H1 (cell line): ENCODE results near the gene CRYGS. TPM values are rescaled to one million over a fixed set of nuclear protein-coding genes. Genes with fewer than 3 reads are reported as not detected.

ENCODE experiments used
- CTCF ChIA-PET: fragments of 300-600 bp; sonication (Branson Sonifier 250); formaldehyde crosslinking; loops from one replicate; lab custom pipeline; 2021; ENCODE audit not compliant: partially characterized antibody; lab: Charles Lee
- POLR2A ChIA-PET: fragments of 300-600 bp; sonication (Branson Sonifier 250); formaldehyde crosslinking; loops from one replicate; lab custom pipeline; 2021; ENCODE audit warnings: inconsistent platforms; ENCODE audit not compliant: partially characterized antibody; lab: Charles Lee
- DNase-seq, 2 experiments: peaks; one replicate each; pipeline versions ENCODE4 v3.0.0 to v3.0.0-alpha.2; 2010 to 2022; ENCODE audit warnings: low spot score in 2 of 2, low read depth in 1 of 2, mixed read lengths in 1 of 2
- FAIRE-seq: peaks from 2 replicates; lab custom pipeline; 2011; peaks lifted over from hg19 to GRCh38; lab: Jason Lieb, UNC
- H2AFZ ChIP-seq: 2 replicates; pipeline ENCODE4 v1.8.1; 2012; ENCODE audit warnings: low read length, inconsistent platforms
- H2AK5ac ChIP-seq: 2 replicates; pipeline ENCODE4 v1.6.1; 2013; ENCODE audit warnings: low read depth, low read length
- H2BK120ac ChIP-seq: replicated peaks from 2 replicates; pipeline ENCODE3; 2013; ENCODE audit warnings: low read depth, low read length, inconsistent platforms
- H2BK12ac ChIP-seq: 2 replicates; pipeline ENCODE4 v1.6.1; 2013; ENCODE audit warnings: low read depth, low read length
- H2BK15ac ChIP-seq: 2 replicates; pipeline ENCODE4 v1.6.1; 2013; ENCODE audit warnings: low read length
- H2BK20ac ChIP-seq: 2 replicates; pipeline ENCODE4 v1.6.1; 2013; ENCODE audit warnings: low read length
- H2BK5ac ChIP-seq: 2 replicates; pipeline ENCODE4 v1.6.1; 2013; ENCODE audit warnings: low read depth, low read length
- H3K14ac ChIP-seq: 2 replicates; pipeline ENCODE4 v1.6.1; 2013; ENCODE audit warnings: inconsistent platforms; ENCODE audit not compliant: insufficient read length
- H3K18ac ChIP-seq: 2 replicates; pipeline ENCODE4 v1.6.1; 2013; ENCODE audit warnings: low read length; ENCODE audit errors: extremely low read depth
- H3K23ac ChIP-seq: 2 replicates; pipeline ENCODE4 v1.6.1; 2013; ENCODE audit warnings: inconsistent platforms; ENCODE audit not compliant: insufficient read length
- H3K23me2 ChIP-seq: 2 replicates; pipeline ENCODE4 v1.6.1; 2013; ENCODE audit warnings: low read depth, low read length
- H3K27ac ChIP-seq: 2 replicates; pipeline ENCODE4 v1.6.1; 2011; ENCODE audit warnings: low read depth, low read length, inconsistent platforms
- H3K27me3 ChIP-seq, 4 experiments: replicated peaks in 1 of 4; 1 replicate in 1 of 4; 2 replicates in 3 of 4; pipeline versions ENCODE4 v1.6.1 to v1.8.1; 2011 to 2013; ENCODE audit warnings: low read length in 3 of 4, mild to moderate bottlenecking in 3 of 4, inconsistent platforms in 2 of 4, mixed read lengths in 2 of 4, moderate library complexity in 1 of 4; ENCODE audit not compliant: control insufficient read depth in 3 of 4, insufficient read depth in 3 of 4; ENCODE audit errors: extremely low read depth in 1 of 4
- H3K36me3 ChIP-seq, 4 experiments: 2 replicates each; pipeline versions ENCODE4 v1.6.1 to v1.8.1; 2011 to 2013; ENCODE audit warnings: mild to moderate bottlenecking in 4 of 4, low read length in 3 of 4, moderate library complexity in 2 of 4, control low read depth in 1 of 4, inconsistent platforms in 1 of 4; ENCODE audit not compliant: insufficient read depth in 4 of 4, control insufficient read depth in 2 of 4
- H3K4ac ChIP-seq: replicated peaks from 2 replicates; pipeline ENCODE3; 2013; ENCODE audit warnings: low read length, low read depth, mixed read lengths, inconsistent platforms; ENCODE audit not compliant: insufficient read length
- H3K4me1 ChIP-seq, 4 experiments: replicated peaks in 1 of 4; 1 replicate in 1 of 4; 2 replicates in 3 of 4; pipeline versions ENCODE4 v1.6.1 to v1.8.1; 2011 to 2013; ENCODE audit warnings: low read length in 3 of 4, inconsistent platforms in 2 of 4, mixed read lengths in 1 of 4; ENCODE audit not compliant: insufficient read depth in 4 of 4, control insufficient read depth in 3 of 4
- H3K4me2 ChIP-seq, 2 experiments: 2 replicates each; pipeline versions ENCODE4 v1.6.1 to v1.8.1; 2011 to 2013; ENCODE audit warnings: low read depth in 2 of 2, low read length in 2 of 2, control low read depth in 1 of 2, inconsistent platforms in 1 of 2, mild to moderate bottlenecking in 1 of 2; ENCODE audit not compliant: insufficient read depth in 1 of 2
- H3K4me3 ChIP-seq, 4 experiments: fragments of 200-600, 300-600 bp in 1 of 4; sonication (generic), shearing (Covaris generic), sonication (Bioruptor Twin) in 1 of 4; 2 replicates each; pipeline versions ENCODE4 v1.5.1 to v1.8.1; 2011 to 2016; ENCODE audit warnings: low read length in 4 of 4, low read depth in 3 of 4, control low read depth in 2 of 4, inconsistent platforms in 2 of 4, mild to moderate bottlenecking in 2 of 4, mixed read lengths in 1 of 4, moderate library complexity in 1 of 4; ENCODE audit not compliant: insufficient read depth in 2 of 4; ENCODE audit errors: extremely low read depth in 1 of 4
- H3K56ac ChIP-seq: replicated peaks from 2 replicates; pipeline ENCODE3; 2013; ENCODE audit warnings: low read depth, mild to moderate bottlenecking, mixed read lengths, low read length, inconsistent platforms; ENCODE audit not compliant: insufficient read length
- H3K79me1 ChIP-seq: 2 replicates; pipeline ENCODE4 v1.6.1; 2013; ENCODE audit warnings: low read depth, low read length, control low read depth
- H3K79me2 ChIP-seq, 2 experiments: 2 replicates each; pipeline versions ENCODE4 v1.6.1 to v1.8.1; 2012 to 2013; ENCODE audit warnings: low read length in 2 of 2, mild to moderate bottlenecking in 2 of 2, inconsistent platforms in 1 of 2; ENCODE audit not compliant: insufficient read depth in 2 of 2, control insufficient read depth in 1 of 2
- H3K9ac ChIP-seq, 4 experiments: replicated peaks in 1 of 4; 1 replicate in 1 of 4; 2 replicates in 3 of 4; pipeline versions ENCODE4 v1.6.1 to v1.8.1; 2011 to 2013; ENCODE audit warnings: low read depth in 3 of 4, low read length in 3 of 4, control low read depth in 2 of 4, mild to moderate bottlenecking in 2 of 4, moderate library complexity in 2 of 4, inconsistent platforms in 1 of 4; ENCODE audit errors: extremely low read depth in 1 of 4
- H3K9me3 ChIP-seq, 2 experiments: 2 replicates each; pipeline versions ENCODE4 v1.6.1 to v1.8.1; 2012 to 2013; ENCODE audit warnings: mild to moderate bottlenecking in 2 of 2, moderate library complexity in 2 of 2, control low read depth in 1 of 2, inconsistent platforms in 1 of 2, low read depth in 1 of 2, low read length in 1 of 2, mixed read lengths in 1 of 2; ENCODE audit not compliant: insufficient read depth in 2 of 2
- H4K20me1 ChIP-seq, 2 experiments: replicated peaks in 1 of 2; 2 replicates each; pipeline versions ENCODE3 to v1.8.1; 2011 to 2013; ENCODE audit warnings: inconsistent platforms in 2 of 2, low read length in 2 of 2, mild to moderate bottlenecking in 1 of 2; ENCODE audit not compliant: insufficient read depth in 2 of 2, control insufficient read depth in 1 of 2
- H4K5ac ChIP-seq: 2 replicates; pipeline ENCODE4 v1.6.1; 2013; ENCODE audit warnings: low read length, low read depth, mixed read lengths, inconsistent platforms; ENCODE audit not compliant: insufficient read length
- H4K8ac ChIP-seq: 2 replicates; pipeline ENCODE4 v1.8.0; 2013; ENCODE audit warnings: mild to moderate bottlenecking, moderate library complexity, low read length, inconsistent platforms; ENCODE audit not compliant: insufficient read depth; ENCODE audit errors: extremely low read depth
- H4K91ac ChIP-seq: replicated peaks from 2 replicates; pipeline ENCODE3; 2013; ENCODE audit warnings: low read length, mixed read lengths, inconsistent platforms; ENCODE audit not compliant: insufficient read length
- ASH2L ChIP-seq: fragments of 200-600, 300-600 bp; sonication (generic); IDR thresholded peaks from one replicate; pipeline ENCODE4 v1.7.1; 2017; ENCODE audit warnings: low read length
- CBX8 ChIP-seq: fragments of 300-800, 300-1000 bp; sonication (generic); IDR thresholded peaks from 2 replicates; pipeline ENCODE4 v1.7.1; 2016; ENCODE audit warnings: low read depth, low read length, borderline replicate concordance
- EGR1 ChIP-seq: IDR thresholded peaks from 2 replicates; pipeline ENCODE4 v1.6.1; 2011; ENCODE audit warnings: low read depth, low read length, borderline replicate concordance
- FOSL1 ChIP-seq: IDR thresholded peaks from 2 replicates; pipeline ENCODE4 v1.6.1; 2011; ENCODE audit warnings: mild to moderate bottlenecking, low read depth, low read length, moderate library complexity; ENCODE audit not compliant: insufficient read depth
- HDAC6 ChIP-seq: IDR thresholded peaks from one replicate; pipeline ENCODE4 v1.7.1; 2012; ENCODE audit warnings: low read depth, mild to moderate bottlenecking, inconsistent platforms, low read length, moderate library complexity
- JUN ChIP-seq: IDR thresholded peaks from 2 replicates; pipeline ENCODE4 v1.6.1; 2011; ENCODE audit warnings: low read depth, mild to moderate bottlenecking, improper control_type of control experiment, low read length
- JUND ChIP-seq: IDR thresholded peaks from 2 replicates; pipeline ENCODE4 v1.6.1; 2011; ENCODE audit warnings: mild to moderate bottlenecking, improper control_type of control experiment, low read length
- MAX ChIP-seq: IDR thresholded peaks from 2 replicates; pipeline ENCODE4 v1.6.1; 2012; ENCODE audit warnings: inconsistent platforms
- NRF1 ChIP-seq: IDR thresholded peaks from 2 replicates; pipeline ENCODE4 v1.6.1; 2011; ENCODE audit warnings: mild to moderate bottlenecking, low read depth, low read length, improper control_type of control experiment
- PHF8 ChIP-seq: fragments of 200-600 bp; sonication (generic); conservative IDR thresholded peaks from 2 replicates; pipeline ENCODE4 v1.7.1; 2012; ENCODE audit warnings: low read depth, mild to moderate bottlenecking, inconsistent platforms, low read length, moderate library complexity
- POLR2A ChIP-seq, 2 experiments: IDR thresholded peaks; 1 replicate in 1 of 2; 2 replicates in 1 of 2; pipeline ENCODE4 v1.6.1; 2011; ENCODE audit warnings: low read depth in 2 of 2, low read length in 2 of 2, mild to moderate bottlenecking in 2 of 2; ENCODE audit errors: control extremely low read depth in 1 of 2
- POU5F1 ChIP-seq: IDR thresholded peaks from 2 replicates; pipeline ENCODE4 v1.6.1; 2011; ENCODE audit warnings: low read depth, mild to moderate bottlenecking, low read length, moderate library complexity
- RFX5 ChIP-seq: IDR thresholded peaks from 2 replicates; pipeline ENCODE4 v1.6.1; 2011; ENCODE audit warnings: low read depth, low read length, improper control_type of control experiment, borderline replicate concordance
- SP1 ChIP-seq: IDR thresholded peaks from 2 replicates; pipeline ENCODE4 v1.6.1; 2011; ENCODE audit warnings: low read depth, low read length
- SP2 ChIP-seq: IDR thresholded peaks from 2 replicates; pipeline ENCODE4 v1.6.1; 2012; ENCODE audit warnings: mild to moderate bottlenecking, low read length, inconsistent platforms
- SP4 ChIP-seq: IDR thresholded peaks from 2 replicates; pipeline ENCODE4 v1.6.1; 2012; ENCODE audit warnings: low read length, inconsistent platforms
- YY1 ChIP-seq: IDR thresholded peaks from 2 replicates; pipeline ENCODE4 v1.6.1; 2011; ENCODE audit warnings: low read depth, mild to moderate bottlenecking, low read length
- WGBS, 2 experiments: shearing (Covaris generic) in 1 of 2; methylation state at CpG; one replicate each; pipeline versions ENCODE4 v1.1.6 to v1.1.7; 2013 to 2015; ENCODE audit warnings: low lambda C conversion rate in 2 of 2, mixed read lengths in 2 of 2, inconsistent platforms in 1 of 2, low coverage in 1 of 2, missing lambda C conversion rate in 1 of 2; ENCODE audit not compliant: insufficient replicate concordance in 2 of 2, insufficient coverage in 1 of 2, insufficient read length in 1 of 2; ENCODE audit errors: extremely low coverage in 1 of 2, missing lambda C conversion rate in 1 of 2; 5-methylcytosine and 5-hydroxymethylcytosine counted together
- polyA plus RNA-seq, 7 experiments: library from polyadenylated mRNA; depleted of rRNA in 3 of 7; stranded (reverse) in 5 of 7; unstranded in 2 of 7; fragments of >200 nt in 5 of 7; fragments of 200-250 nt in 2 of 7; gene quantifications; 1 replicate in 5 of 7; 2 replicates in 1 of 7; 4 replicates in 1 of 7; pipeline versions ENCODE4 v1.2.1 to v1.2.3, GENCODE V29; 2011 to 2013; ENCODE audit warnings: missing spikeins in 2 of 7, mixed read lengths in 2 of 7
- total RNA-seq: library from RNA; stranded (reverse); fragmentation: NEBNext Ultra II Directional; extraction: Animal tissue kit (Norgen Biotek cat#: 25700); gene quantifications from 2 replicates; pipeline ENCODE4 v1.2.1, GENCODE V29; 2021

CRYGS gene
- total and polyA plus RNA-seq, 2 of the 8 experiments (the other 6 are each of a cell fraction or from before 2014, with no cell fraction given) = 1.5 to 1.8 TPM

- Histone ChIP-seq H2BK120ac (no peak overlapping the region), H3K4me3 (no peak overlapping the region), H2BK15ac (no peak overlapping the region), H3K9ac (no peak overlapping the region), H2AK5ac (no peak overlapping the region), H2BK5ac (no peak overlapping the region), H3K27me3 (no peaks in the 10 kb centered on the region; a peak in 2 of 7 replicates), H3K36me3 (no peaks in the 10 kb centered on the region), H2AFZ (no peak overlapping the region), H3K4me2 (no peak overlapping the region), H3K9me3 (no peaks in the 10 kb centered on the region), H3K23ac (no peak overlapping the region), H4K8ac (no peak overlapping the region), H3K23me2 (no peaks in the 10 kb centered on the region), H2BK20ac (no peak overlapping the region), H3K79me1 (no peaks in the 10 kb centered on the region), H3K4ac (no peak overlapping the region), H3K27ac (no peak overlapping the region), H4K91ac (no peak overlapping the region), H4K5ac (no peak overlapping the region), H3K18ac (no peak overlapping the region), H3K4me1 (peaks cover 0 to 3% (median 2%) of the 10 kb centered on the region in 4 experiments; a peak in 2 of 7 replicates), H3K79me2 (no peaks in the 10 kb centered on the region), H2BK12ac (no peak overlapping the region), H4K20me1 (no peaks in the 10 kb centered on the region), H3K56ac (no peak overlapping the region), H3K14ac (no peak overlapping the region)
- 84% methylated on average over 2 of the region's 2 CpGs; no CpG with 5 or more reads in 1 of the 2 experiments for WGBS, 2 experiments
- POLR2A ChIA-PET = interaction anchor here (2.0 kb wide), 1 partner anchor 277 kb away, joined by 5 read pairs; the partner anchor contains the start of gene EIF4A2
- CTCF ChIA-PET = interaction anchor here (0.6 to 1.3 kb wide), 2 partner anchors 33 to 251 kb away, joined by 3 to 4 read pairs; no protein-coding TSS in a partner anchor
- no peak for DNase-seq
- no peak for FAIRE-seq
- TF ChIP-seq CBX8 = no peak
- TF ChIP-seq ASH2L = no peak
- TF ChIP-seq POLR2A (IDR thresholded peaks at IDR 0.05; ENCODE audit: control extremely low read depth in 1 of 2, low read depth in 2 of 2, low read length in 2 of 2) = no peak
- no peak for TF ChIP-seq SP2
- no peak for TF ChIP-seq HDAC6
- TF ChIP-seq YY1 = no peak
- no peak for TF ChIP-seq RFX5
- TF ChIP-seq NRF1 = no peak
- TF ChIP-seq JUN = no peak
- no peak for TF ChIP-seq SP4
- TF ChIP-seq MAX = no peak
- no peak for TF ChIP-seq FOSL1
- no peak for TF ChIP-seq POU5F1
- TF ChIP-seq JUND = no peak
- TF ChIP-seq PHF8 = no peak
- no peak for TF ChIP-seq SP1
- no peak for TF ChIP-seq EGR1
These were observed 37.3 kb downstream of the CRYGS start for GRCh38 chr3:186506857-186507256.
